NK-92 (cell line): ENCODE data around the gene C16orf92.

Source experiments
- DNase-seq: peaks from one replicate; lab custom pipeline; 2025; ENCODE audit not compliant: unreplicated experiment; lab: John Stamatoyannopoulos, UW

C16orf92 gene

GRCh38 chr16:29988346-29989075, 34.5 kb upstream of the C16orf92 start:
- DNase-seq, result no peak

GRCh38 chr16:29989111-29989858, 33.7 kb upstream of the C16orf92 start:
- no peak for DNase-seq

- DNase-seq, result no peak
Observed at GRCh38 chr16:29990034-29990433, 33.0 kb upstream of the C16orf92 start.

GRCh38 chr16:29990883-29991570, 32.0 kb upstream of the C16orf92 start:
- DNase-seq, result no peak

- no peak for DNase-seq
Observed at GRCh38 chr16:29991571-29991904, 31.5 kb upstream of the C16orf92 start.

- DNase-seq, result no peak
Observed at GRCh38 chr16:29992344-29992967, 30.5 kb upstream of the C16orf92 start.

- no peak for DNase-seq
Observed at GRCh38 chr16:29993191-29993902, 29.7 kb upstream of the C16orf92 start.

GRCh38 chr16:29993903-29994599, 28.9 kb upstream of the C16orf92 start:
- DNase-seq, result no peak

- no peak for DNase-seq
Observed at GRCh38 chr16:29994600-29995323, 28.2 kb upstream of the C16orf92 start.

GRCh38 chr16:29995324-29995910, 27.6 kb upstream of the C16orf92 start, which contains the start of gene HIRIP3:
TSS of gene HIRIP3 (minus strand) at chr16:29995617. CDS start at chr16:29995605, 12 bp downstream.
- DNase-seq, result no peak

GRCh38 chr16:29995911-29996765, 26.9 kb upstream of the C16orf92 start, which contains the start of gene INO80E:
TSS of gene INO80E (plus strand) at chr16:29996241. CDS start at chr16:29996311, 70 bp downstream.
- DNase-seq, result peak; percentile 91

- no peak for DNase-seq
Observed at GRCh38 chr16:29996766-29997250, 26.2 kb upstream of the C16orf92 start.

GRCh38 chr16:29999605-30000004, 23.4 kb upstream of the C16orf92 start:
- no peak for DNase-seq

- DNase-seq, result no peak
Observed at GRCh38 chr16:30000735-30001631, 22.0 kb upstream of the C16orf92 start.

GRCh38 chr16:30002614-30003346, 20.2 kb upstream of the C16orf92 start:
- no peak for DNase-seq
